GM19351 (cell line): Measurements from ENCODE around the gene BABAM2.
"Not testable (repeated sequence)": the region's sequence is repeated elsewhere in the genome, so short reads cannot be mapped to it uniquely, and the experiment has no call there.

Experiments used
- ATAC-seq: cut with Tn5 transposase; IDR thresholded peaks from one replicate; pipeline ENCODE4 v1.9.1; 2021; ENCODE audit warnings: mild to moderate bottlenecking, moderate library complexity; ENCODE audit not compliant: unreplicated experiment

The BABAM2 gene

GRCh38 chr2:28011322-28011737 is 120.8 kb downstream of the BABAM2 start:
- ATAC-seq: no peak

DNA sequence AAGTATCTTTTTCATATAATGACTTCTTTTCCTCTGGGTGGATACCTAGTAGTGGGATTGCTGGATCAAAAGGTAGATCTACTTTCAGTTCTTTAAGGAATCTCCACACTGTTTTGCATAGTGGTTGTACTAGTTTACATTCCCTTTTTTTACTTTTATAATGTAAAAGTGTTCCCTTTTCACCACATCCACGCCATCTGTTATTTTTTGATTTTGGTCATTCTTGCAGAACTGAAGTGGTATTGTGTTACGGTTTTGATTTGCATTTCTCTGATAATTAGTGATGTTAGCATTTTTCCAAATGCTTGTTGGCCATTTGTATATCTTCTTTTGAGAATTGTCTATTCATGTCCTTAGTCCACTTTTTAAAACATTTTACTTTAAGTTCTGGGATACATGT is 127.9 kb downstream of the BABAM2 start:
- ATAC-seq: not testable (repeated sequence)

GRCh38 chr2:28019521-28019920 is 129.0 kb downstream of the BABAM2 start:
- not testable (repeated sequence) for ATAC-seq

DNA sequence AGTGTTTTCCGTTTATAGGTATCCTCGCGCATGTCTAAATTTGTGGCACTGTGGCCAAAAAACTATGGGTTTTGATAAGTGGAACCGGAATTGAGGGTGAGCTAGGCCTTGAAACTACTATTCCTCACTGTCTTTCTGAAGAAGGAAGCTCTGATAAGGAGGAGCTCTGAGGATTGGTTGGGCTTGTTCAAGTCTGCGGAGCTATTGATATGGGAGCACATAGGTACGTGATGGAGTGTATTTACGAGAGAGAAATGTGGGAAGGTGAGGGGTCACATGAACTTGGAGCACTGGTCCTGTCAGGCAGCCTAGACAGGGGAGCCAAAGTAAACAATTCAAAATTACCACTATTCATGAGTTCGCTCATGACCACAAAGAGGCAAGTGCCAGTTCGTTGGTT is 131.4 kb downstream of the BABAM2 start:
- no peak for ATAC-seq

GRCh38 chr2:28025123-28025522 is 134.6 kb downstream of the BABAM2 start:
- ATAC-seq: no peak

- not testable (repeated sequence) for ATAC-seq
Measured at GRCh38 chr2:28026230-28026629, 135.7 kb downstream of the BABAM2 start.

- ATAC-seq: no peak
Measured at GRCh38 chr2:28028025-28028424, 137.5 kb downstream of the BABAM2 start.

DNA sequence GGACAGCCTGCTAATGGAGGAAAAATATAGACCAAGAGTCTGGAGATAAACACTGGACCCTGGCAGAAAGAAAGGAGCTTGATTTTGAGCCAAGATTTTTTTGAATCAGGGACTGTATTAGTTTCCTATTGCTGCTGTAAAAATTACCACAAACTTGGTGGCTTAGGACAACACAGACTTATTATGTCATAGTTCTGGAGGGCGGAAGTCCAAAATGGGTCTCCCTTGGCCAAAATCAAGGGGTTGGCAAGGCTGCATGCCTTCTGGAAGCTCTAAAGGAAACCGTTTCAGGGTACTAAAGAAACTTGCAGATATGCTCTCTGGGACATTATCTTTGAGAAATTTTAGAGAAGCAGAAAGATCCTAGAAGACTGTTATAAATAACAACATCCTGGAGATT is 140.1 kb downstream of the BABAM2 start:
- ATAC-seq: no peak

- ATAC-seq: no peak
Measured at GRCh38 chr2:28032816-28033215, 142.3 kb downstream of the BABAM2 start.

DNA sequence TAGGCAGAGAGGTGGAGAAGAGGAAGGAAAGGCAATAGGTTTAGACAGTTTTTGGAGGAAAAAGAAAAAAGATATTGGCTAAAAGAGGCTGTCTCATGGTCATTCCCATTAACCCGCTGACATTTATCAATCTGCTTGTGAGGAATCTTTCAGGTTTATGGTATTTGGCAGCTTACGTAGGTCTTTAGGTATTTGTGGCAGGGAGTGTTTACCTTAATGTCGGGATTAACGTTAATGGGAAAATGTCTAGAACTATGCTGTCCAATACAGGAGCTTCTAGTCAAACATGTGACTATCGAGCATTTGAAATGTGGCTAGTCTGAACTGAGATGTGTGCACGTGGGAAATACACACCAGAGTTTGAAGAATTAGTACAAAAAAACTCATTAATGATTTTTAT is 144.2 kb downstream of the BABAM2 start:
- no peak for ATAC-seq

DNA sequence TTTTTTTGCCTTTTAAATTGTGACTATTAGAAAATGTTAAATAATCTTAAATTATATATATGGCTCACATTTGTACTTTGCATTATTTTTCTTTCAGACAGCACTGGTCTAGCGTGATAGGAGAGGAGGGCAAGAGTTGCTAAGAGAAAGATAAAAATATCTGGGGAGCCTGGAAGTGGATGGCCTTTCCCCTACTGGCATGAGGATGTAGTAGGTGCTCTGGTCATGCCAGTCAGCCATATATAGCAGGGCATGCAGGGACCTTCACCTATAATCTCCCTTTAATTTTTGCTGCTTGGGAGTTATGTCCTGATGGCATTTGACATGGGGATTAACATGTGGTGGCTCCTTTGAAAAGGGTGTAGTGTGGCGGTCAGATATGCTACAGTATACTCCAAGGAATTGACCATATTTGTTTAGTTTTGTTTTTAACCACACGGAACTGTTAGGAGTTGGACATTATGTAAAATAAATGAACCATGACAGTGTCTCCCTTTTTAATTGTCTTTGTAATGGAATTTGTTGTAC is 144.7 kb downstream of the BABAM2 start:
- ATAC-seq: no peak

GRCh38 chr2:28035816-28036215 is 145.3 kb downstream of the BABAM2 start:
- no peak for ATAC-seq

GRCh38 chr2:28036307-28036706 is 145.8 kb downstream of the BABAM2 start:
- no peak for ATAC-seq

DNA sequence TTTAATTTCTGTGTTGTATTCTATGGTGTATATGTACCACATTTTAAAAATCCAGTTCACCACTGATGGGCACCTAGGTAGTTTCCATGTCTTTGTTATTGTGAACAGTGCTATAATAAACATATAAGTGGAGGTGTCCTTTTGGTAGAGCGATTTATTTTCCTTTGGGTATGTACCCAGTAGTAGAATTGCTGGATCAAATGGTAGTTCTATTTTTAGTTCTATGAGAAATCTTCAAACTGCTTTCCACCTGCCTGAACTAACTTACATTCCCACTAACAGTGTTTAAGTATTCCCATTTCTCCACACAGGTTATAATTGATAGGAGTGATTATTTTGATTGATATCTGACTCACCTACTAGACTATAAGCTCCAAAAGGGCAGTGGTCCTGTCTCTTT is 148.2 kb downstream of the BABAM2 start:
- ATAC-seq: no peak

DNA sequence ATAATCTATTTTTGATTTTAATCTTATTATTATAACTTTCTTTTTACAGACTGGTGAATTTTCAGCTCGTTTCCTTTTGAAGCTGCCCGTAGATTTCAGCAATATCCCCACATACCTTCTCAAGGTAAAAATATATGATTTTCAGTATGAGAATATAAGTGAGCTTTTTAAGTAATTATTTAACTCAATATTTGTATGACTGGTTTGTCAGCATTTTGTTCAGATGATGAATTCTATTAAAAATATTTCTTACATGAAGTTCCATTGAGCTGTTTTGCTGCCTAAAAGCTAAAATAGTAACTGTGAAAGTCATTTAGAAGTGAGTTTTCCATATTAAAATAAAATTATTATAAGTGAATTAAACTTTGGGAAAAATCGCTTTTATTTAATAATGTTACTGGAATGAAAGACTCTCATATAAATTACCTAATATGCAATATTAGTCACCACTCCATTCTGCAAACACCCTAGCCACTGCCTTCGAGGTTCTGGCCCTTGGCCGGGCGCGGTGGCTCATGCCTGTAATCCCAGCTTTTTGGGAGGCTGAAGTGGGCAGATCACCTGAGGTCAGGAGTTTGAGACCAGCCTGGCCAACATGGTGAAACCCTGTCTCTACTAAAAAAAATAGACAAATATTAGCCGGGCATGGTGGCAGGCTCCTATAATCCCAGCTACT is 155.3 kb downstream of the BABAM2 start:
- no peak for ATAC-seq

- no peak for ATAC-seq
Measured at GRCh38 chr2:28046921-28047320, 156.4 kb downstream of the BABAM2 start.

DNA sequence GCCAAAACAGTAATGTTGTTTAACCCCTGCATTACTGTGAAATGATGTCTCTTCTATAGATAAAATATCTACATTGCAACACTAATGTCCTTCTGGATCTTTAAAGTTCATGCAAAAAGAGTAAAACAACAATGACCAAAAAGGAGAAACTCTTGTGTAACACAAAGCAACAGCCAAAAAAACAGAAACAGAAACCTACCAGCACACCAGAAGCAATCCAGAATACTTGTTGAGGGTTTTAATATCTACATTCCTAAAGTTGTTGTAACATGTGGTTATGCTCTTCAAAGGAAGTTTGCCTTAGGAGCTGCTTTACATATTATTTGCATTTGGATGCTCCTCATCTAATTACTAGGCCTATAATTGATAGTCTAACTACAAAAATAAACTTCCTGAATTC is 157.2 kb downstream of the BABAM2 start:
- no peak for ATAC-seq

DNA sequence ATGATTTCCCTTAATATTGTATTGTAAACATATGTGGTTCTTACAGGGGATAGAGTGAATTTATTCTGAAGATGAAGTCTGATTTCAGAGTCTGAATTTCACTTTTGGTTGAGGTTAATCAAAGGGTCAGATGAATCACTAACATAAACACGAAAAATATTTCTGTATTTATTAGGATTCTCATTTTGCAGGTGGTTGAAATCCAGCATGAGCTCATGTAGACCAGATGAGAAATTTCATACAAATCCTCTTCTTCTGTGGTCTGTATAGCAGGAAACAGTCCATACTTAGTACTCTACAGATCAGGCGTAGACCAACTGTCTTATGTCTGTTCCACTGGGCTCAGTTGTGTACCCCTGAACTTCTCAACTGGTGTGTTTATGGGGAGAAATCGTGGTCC is 157.8 kb downstream of the BABAM2 start:
- no peak for ATAC-seq

DNA sequence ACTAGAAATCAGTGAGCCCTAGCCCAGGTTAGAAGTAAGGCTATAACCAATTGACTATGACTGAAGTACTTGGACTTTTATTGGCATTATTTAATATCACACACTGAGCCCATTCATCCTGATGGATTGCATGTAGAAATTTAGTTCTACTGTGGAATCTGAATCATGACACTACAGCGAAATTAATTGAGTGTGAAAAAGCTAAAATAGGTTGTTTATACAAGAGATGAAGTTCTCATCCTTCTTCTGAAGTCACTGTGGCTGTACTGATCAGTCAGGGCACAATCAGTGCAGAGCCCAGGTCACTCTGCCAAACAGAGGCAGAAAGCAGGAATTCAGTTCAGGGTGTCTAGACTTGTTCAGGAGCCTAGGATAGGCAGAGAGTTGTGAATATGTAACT is 158.9 kb downstream of the BABAM2 start:
- ATAC-seq: no peak

- no peak for ATAC-seq
Measured at GRCh38 chr2:28049899-28050298, 159.4 kb downstream of the BABAM2 start.

- ATAC-seq: no peak
Measured at GRCh38 chr2:28052691-28053090, 162.2 kb downstream of the BABAM2 start.

- ATAC-seq: no peak
Measured at GRCh38 chr2:28053597-28053996, 163.1 kb downstream of the BABAM2 start.

- ATAC-seq: no peak
Measured at GRCh38 chr2:28054916-28055315, 164.4 kb downstream of the BABAM2 start.
